Measurements from ENCODE around the gene PPP1R27.
"Not testable (repeated sequence)": the region's sequence is repeated elsewhere in the genome, so short reads cannot be mapped to it uniquely, and the experiment has no call there.

PPP1R27 gene

GRCh38 chr17:81840826-81841778 lies 6.3 kb upstream of the PPP1R27 start:
- no peak for DNase-seq

GRCh38 chr17:81840059-81840458 lies 5.2 kb upstream of the PPP1R27 start:
- not testable (repeated sequence) for DNase-seq

- no peak for DNase-seq
Measured at GRCh38 chr17:81839301-81839700, 4.5 kb upstream of the PPP1R27 start.

GRCh38 chr17:81838753-81839255 lies 4.0 kb upstream of the PPP1R27 start:
- no peak for DNase-seq

GRCh38 chr17:81837641-81838040 lies 2.8 kb upstream of the PPP1R27 start:
- DNase-seq: no peak

- no peak for DNase-seq
Measured at GRCh38 chr17:81833921-81834830, 674 bp downstream of the PPP1R27 start.

- DNase-seq: peak; percentile 52
Measured at GRCh38 chr17:81833160-81833920, 1.5 kb downstream of the PPP1R27 start, which contains the start of gene MCRIP1. MCRIP1 (minus strand) TSS chr17:81833291; CDS start chr17:81824506, 8,785 bp downstream.

GRCh38 chr17:81832608-81833159 lies 2.2 kb downstream of the PPP1R27 start:
- no peak for DNase-seq

- no peak for DNase-seq
Measured at GRCh38 chr17:81831957-81832607, 2.8 kb downstream of the PPP1R27 start.

- no peak for DNase-seq
Measured at GRCh38 chr17:81831563-81831956, 3.3 kb downstream of the PPP1R27 start.

- no peak for DNase-seq
Measured at GRCh38 chr17:81829858-81830257, 5.0 kb downstream of the PPP1R27 start.

- no peak for DNase-seq
Measured at GRCh38 chr17:81828656-81829055, 6.2 kb downstream of the PPP1R27 start.

- DNase-seq: no peak
Measured at GRCh38 chr17:81825841-81826466, 8.9 kb downstream of the PPP1R27 start.

- DNase-seq: no peak
Measured at GRCh38 chr17:81824595-81824994, 10.3 kb downstream of the PPP1R27 start.

GRCh38 chr17:81823820-81824550 lies 10.9 kb downstream of the PPP1R27 start:
- DNase-seq: no peak

- no peak for DNase-seq
Measured at GRCh38 chr17:81822996-81823819, 11.6 kb downstream of the PPP1R27 start.

- no peak for DNase-seq
Measured at GRCh38 chr17:81822312-81822637, 12.6 kb downstream of the PPP1R27 start.

- peak; percentile 78 for DNase-seq
Measured at GRCh38 chr17:81821603-81822311, 13.1 kb downstream of the PPP1R27 start.

- DNase-seq: no peak
Measured at GRCh38 chr17:81821147-81821546, 13.7 kb downstream of the PPP1R27 start.
